DMS79 treated with DMSO at 0.1 percent for 48 hours (cell line): Measurements from ENCODE around the gene PARD3B.
"Not testable (repeated sequence)": the region's sequence is repeated elsewhere in the genome, so short reads cannot be mapped to it uniquely, and the experiment has no call there.

Source experiments
- DNase-seq: peaks from one replicate; lab custom pipeline; 2025; lab: John Stamatoyannopoulos, UW

Gene PARD3B

GRCh38 chr2:204542982-204543608, 2.2 kb upstream of the PARD3B start:
- no peak for DNase-seq

- DNase-seq, result peak; percentile 54
Measured at GRCh38 chr2:204545861-204546735, 823 bp downstream of the PARD3B start.

GRCh38 chr2:204550751-204551511, 5.7 kb downstream of the PARD3B start:
- DNase-seq, result no peak

GRCh38 chr2:204551512-204551863, 6.2 kb downstream of the PARD3B start:
- no peak for DNase-seq

GRCh38 chr2:204557604-204558003, 12.3 kb downstream of the PARD3B start:
- no peak for DNase-seq

- not testable (repeated sequence) for DNase-seq
Measured at GRCh38 chr2:204559358-204559757, 14.1 kb downstream of the PARD3B start.

GRCh38 chr2:204560902-204561301, 15.6 kb downstream of the PARD3B start:
- no peak for DNase-seq

- no peak for DNase-seq
Measured at GRCh38 chr2:204561771-204562170, 16.5 kb downstream of the PARD3B start.

GRCh38 chr2:204566439-204566838, 21.2 kb downstream of the PARD3B start:
- no peak for DNase-seq

GRCh38 chr2:204570421-204570820, 25.1 kb downstream of the PARD3B start:
- no peak for DNase-seq

GRCh38 chr2:204571041-204571440, 25.8 kb downstream of the PARD3B start:
- DNase-seq, result no peak

GRCh38 chr2:204571911-204572310, 26.6 kb downstream of the PARD3B start:
- DNase-seq, result no peak

GRCh38 chr2:204573221-204573620, 27.9 kb downstream of the PARD3B start:
- no peak for DNase-seq

- no peak for DNase-seq
Measured at GRCh38 chr2:204574486-204574885, 29.2 kb downstream of the PARD3B start.

GRCh38 chr2:204575463-204575862, 30.2 kb downstream of the PARD3B start:
- DNase-seq, result no peak

GRCh38 chr2:204576362-204576979, 31.2 kb downstream of the PARD3B start:
- no peak for DNase-seq

- no peak for DNase-seq
Measured at GRCh38 chr2:204578928-204579598, 33.8 kb downstream of the PARD3B start.

- no peak for DNase-seq
Measured at GRCh38 chr2:204581946-204582345, 36.7 kb downstream of the PARD3B start.

- no peak for DNase-seq
Measured at GRCh38 chr2:204583773-204584172, 38.5 kb downstream of the PARD3B start.

- DNase-seq, result no peak
Measured at GRCh38 chr2:204585930-204586329, 40.7 kb downstream of the PARD3B start.

GRCh38 chr2:204586444-204587180, 41.3 kb downstream of the PARD3B start:
- no peak for DNase-seq
